ENCODE data around the gene HKDC1. TPM values are rescaled to one million over a fixed set of nuclear protein-coding genes. Genes with fewer than 3 reads are reported as not detected.
"Not testable (repeated sequence)": the region's sequence is repeated elsewhere in the genome, so short reads cannot be mapped to it uniquely, and the experiment has no call there.

HKDC1 gene
- total RNA-seq: 41.2 TPM

GRCh38 chr10:69220041-69220451 lies at the start of gene HKDC1:
Gene HKDC1 (plus strand): TSS chr10:69220332. CDS start chr10:69220436, 104 bp downstream.
- peak; percentile 71 for DNase-seq (ENCODE audit: low spot score)

GRCh38 chr10:69172241-69172982 lies 47.7 kb upstream of the HKDC1 start:
- DNase-seq (ENCODE audit: low spot score): no peak

GRCh38 chr10:69175326-69175725 lies 44.8 kb upstream of the HKDC1 start:
- not testable (repeated sequence) for DNase-seq (ENCODE audit: low spot score)

- DNase-seq (ENCODE audit: low spot score): no peak
Observed at GRCh38 chr10:69176823-69177222, 43.3 kb upstream of the HKDC1 start.

GRCh38 chr10:69179089-69179742 lies 40.9 kb upstream of the HKDC1 start:
- DNase-seq (ENCODE audit: low spot score): no peak

- DNase-seq (ENCODE audit: low spot score): peak; percentile 96
Observed at GRCh38 chr10:69179743-69180524, 40.2 kb upstream of the HKDC1 start, which contains the start of gene SUPV3L1. Gene SUPV3L1 (plus strand): TSS chr10:69180234. CDS start chr10:69180292, 58 bp downstream.

- no peak for DNase-seq (ENCODE audit: low spot score)
Observed at GRCh38 chr10:69180525-69181204, 39.5 kb upstream of the HKDC1 start.

- no peak for DNase-seq (ENCODE audit: low spot score)
Observed at GRCh38 chr10:69181433-69181832, 38.7 kb upstream of the HKDC1 start.

- DNase-seq (ENCODE audit: low spot score): no peak
Observed at GRCh38 chr10:69182005-69182404, 38.1 kb upstream of the HKDC1 start.

GRCh38 chr10:69186524-69186923 lies 33.6 kb upstream of the HKDC1 start:
- DNase-seq (ENCODE audit: low spot score): no peak

GRCh38 chr10:69201045-69201444 lies 19.1 kb upstream of the HKDC1 start:
- DNase-seq (ENCODE audit: low spot score): no peak

- no peak for DNase-seq (ENCODE audit: low spot score)
Observed at GRCh38 chr10:69202332-69202731, 17.8 kb upstream of the HKDC1 start.

- DNase-seq (ENCODE audit: low spot score): no peak
Observed at GRCh38 chr10:69208761-69209160, 11.4 kb upstream of the HKDC1 start.

- no peak for DNase-seq (ENCODE audit: low spot score)
Observed at GRCh38 chr10:69209787-69210484, 10.2 kb upstream of the HKDC1 start.

GRCh38 chr10:69211104-69211503 lies 9.0 kb upstream of the HKDC1 start:
- no peak for DNase-seq (ENCODE audit: low spot score)

- no peak for DNase-seq (ENCODE audit: low spot score)
Observed at GRCh38 chr10:69211524-69211923, 8.6 kb upstream of the HKDC1 start.

GRCh38 chr10:69213591-69214311 lies 6.4 kb upstream of the HKDC1 start:
- DNase-seq (ENCODE audit: low spot score): no peak

GRCh38 chr10:69214666-69215131 lies 5.4 kb upstream of the HKDC1 start:
- DNase-seq (ENCODE audit: low spot score): no peak

- DNase-seq (ENCODE audit: low spot score): no peak
Observed at GRCh38 chr10:69215405-69216171, 4.5 kb upstream of the HKDC1 start.
